Keratinocyte (primary cell): ENCODE results near the gene C10orf90. TPM values are rescaled to one million over a fixed set of nuclear protein-coding genes. Genes with fewer than 3 reads are reported as not detected.

Experiments used
- DNase-seq: peaks from one replicate; pipeline ENCODE4 v3.0.0-alpha.2; 2011; ENCODE audit warnings: low read depth, missing footprints, low spot score
- FAIRE-seq: peaks from 2 replicates; lab custom pipeline; 2011; peaks lifted over from hg19 to GRCh38; lab: Jason Lieb, UNC
- H2AFZ ChIP-seq: 2 replicates; pipeline ENCODE4 v1.6.0; 2012; ENCODE audit warnings: low read length, control low read depth, inconsistent platforms; ENCODE audit not compliant: control insufficient read depth
- H3K27ac ChIP-seq: 2 replicates; pipeline ENCODE4 v1.5.1; 2011; ENCODE audit warnings: low read length; ENCODE audit not compliant: control insufficient read depth, insufficient read depth
- H3K27me3 ChIP-seq: 3 replicates; pipeline ENCODE4 v1.6.0; 2011; ENCODE audit warnings: low read length; ENCODE audit not compliant: control insufficient read depth, insufficient read depth; ENCODE audit errors: extremely low read depth
- H3K36me3 ChIP-seq, 2 experiments: 2 replicates in 1 of 2; 3 replicates in 1 of 2; pipeline ENCODE4 v1.5.1; 2011; ENCODE audit warnings: low read length in 2 of 2, mild to moderate bottlenecking in 1 of 2; ENCODE audit not compliant: control insufficient read depth in 2 of 2, insufficient read depth in 2 of 2; ENCODE audit errors: extremely low read depth in 1 of 2
- H3K4me1 ChIP-seq: 3 replicates; pipeline ENCODE4 v1.5.1; 2011; ENCODE audit warnings: low read length; ENCODE audit not compliant: control insufficient read depth, insufficient read depth; ENCODE audit errors: extremely low read depth
- H3K4me2 ChIP-seq: 3 replicates; pipeline ENCODE4 v1.6.0; 2011; ENCODE audit warnings: low read depth, low read length; ENCODE audit not compliant: control insufficient read depth, insufficient read depth; ENCODE audit errors: extremely low read depth
- H3K4me3 ChIP-seq, 3 experiments: fragments of 200-600 bp in 1 of 3; sonication (generic) in 1 of 3; 2 replicates in 2 of 3; 3 replicates in 1 of 3; pipeline ENCODE4 v1.5.1; 2011 to 2016; ENCODE audit warnings: low read length in 3 of 3, mild to moderate bottlenecking in 3 of 3, control low read depth in 2 of 3, inconsistent platforms in 1 of 3, low read depth in 1 of 3, mixed read lengths in 1 of 3, mixed run types in 1 of 3, moderate library complexity in 1 of 3; ENCODE audit not compliant: control insufficient read depth in 2 of 3, insufficient read depth in 2 of 3; ENCODE audit errors: extremely low read depth in 1 of 3
- H3K79me2 ChIP-seq: 2 replicates; pipeline ENCODE4 v1.6.0; 2012; ENCODE audit warnings: low read length; ENCODE audit not compliant: control insufficient read depth, insufficient read depth
- H3K9ac ChIP-seq: 3 replicates; pipeline ENCODE4 v1.6.0; 2011; ENCODE audit warnings: low read length; ENCODE audit not compliant: control insufficient read depth, insufficient read depth; ENCODE audit errors: extremely low read depth
- H3K9me1 ChIP-seq: 3 replicates; pipeline ENCODE4 v1.6.0; 2011; ENCODE audit warnings: low read length; ENCODE audit not compliant: control insufficient read depth, insufficient read depth; ENCODE audit errors: extremely low read depth
- H3K9me3 ChIP-seq: 2 replicates; pipeline ENCODE4 v1.5.1; 2012; ENCODE audit warnings: low read depth, low read length; ENCODE audit not compliant: control insufficient read depth
- H4K20me1 ChIP-seq: 3 replicates; pipeline ENCODE4 v1.6.0; 2011; ENCODE audit warnings: low read length; ENCODE audit not compliant: control insufficient read depth, insufficient read depth; ENCODE audit errors: extremely low read depth
- EZH2 ChIP-seq: IDR thresholded peaks from one replicate; pipeline ENCODE4 v1.6.1; 2012; ENCODE audit warnings: inconsistent platforms, mild to moderate bottlenecking, low read length, moderate library complexity
- dilution Hi-C: fragments of 300-500 bp; cut with MboI; formaldehyde crosslinking; loops from one replicate; pipeline ENCODE4 v1.7.0; 2020; ENCODE audit warnings: low sequenced_read_pairs; ENCODE audit not compliant: extremely low pct_ligation_motif_present
- polyA plus RNA-seq, 5 experiments: library from polyadenylated mRNA; depleted of rRNA in 3 of 5; stranded (reverse) in 3 of 5; stranded (forward) in 1 of 5; unstranded in 1 of 5; fragments of >200 nt; gene quantifications; 1 replicate in 1 of 5; 2 replicates in 3 of 5; 3 replicates in 1 of 5; pipeline versions ENCODE4 v1.2.1 to v1.2.3, GENCODE V29; 2011 to 2012; ENCODE audit warnings: missing spikeins in 2 of 5, low read depth in 1 of 5, low replicate concordance in 1 of 5
- TF ChIP-seq, protein P1 (sequence below), 3 experiments: IDR thresholded peaks in 1 of 3; conservative IDR thresholded peaks in 1 of 3; optimal IDR thresholded peaks in 1 of 3; 2 replicates in 2 of 3; 3 replicates in 1 of 3; pipeline versions ENCODE3 to v1.5.1; 2011; ENCODE audit warnings: low read length in 3 of 3, mild to moderate bottlenecking in 3 of 3, moderate library complexity in 2 of 3, control low read depth in 1 of 3, inconsistent platforms in 1 of 3; ENCODE audit not compliant: insufficient read depth in 2 of 3; ENCODE audit errors: extremely low read depth in 1 of 3

Gene C10orf90
- polyA plus RNA-seq, 1 donor (not counting 4 experiments of a cell fraction or from before 2014, with no cell fraction given): not detected

DNA sequence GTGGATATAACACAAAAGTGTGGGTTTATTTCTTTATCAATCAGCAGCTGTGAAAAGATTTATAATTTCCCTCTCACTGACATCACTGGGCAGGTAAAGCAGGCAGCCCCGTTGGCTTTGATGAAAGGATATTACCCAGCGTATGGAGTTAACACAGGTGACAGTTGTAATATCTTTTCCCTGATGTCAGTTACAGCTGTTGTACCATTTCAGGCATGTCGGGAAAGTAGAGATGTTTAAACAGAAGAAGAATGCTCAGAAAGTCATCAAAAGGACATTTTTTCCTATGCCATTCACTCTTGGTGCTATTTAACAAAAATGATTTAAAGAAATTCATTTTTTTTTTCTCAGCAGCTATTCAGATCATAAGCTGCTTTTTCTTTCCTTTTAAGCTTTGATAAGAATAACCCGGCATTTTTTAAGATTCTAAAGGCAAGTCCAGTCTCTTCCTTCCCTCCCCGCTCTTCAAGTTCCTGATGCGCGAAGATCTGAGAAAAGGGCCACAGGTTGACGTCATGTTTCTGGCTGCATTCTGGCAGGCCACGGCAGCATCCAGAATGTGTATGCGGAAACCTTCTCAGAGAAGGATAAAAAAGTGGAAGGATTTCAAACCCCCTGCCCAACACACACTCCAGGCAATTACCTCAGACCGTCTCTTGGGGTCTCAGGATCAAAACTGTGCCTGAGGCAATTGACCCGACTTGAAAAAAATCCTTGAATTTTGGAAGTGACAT is 249.8 kb downstream of the C10orf90 start:
- FAIRE-seq: no peak
- Histone ChIP-seq H3K79me2 (no peaks in the 10 kb centered on the region), H3K27me3 (no peaks in the 10 kb centered on the region), H3K9ac (no peak overlapping the region), H3K4me1 (peaks cover 3% of the 10 kb centered on the region), H2AFZ (no peak overlapping the region), H3K9me3 (peaks cover 3% of the 10 kb centered on the region), H4K20me1 (no peaks in the 10 kb centered on the region), H3K27ac (no peak overlapping the region), H3K4me2 (no peak overlapping the region), H3K36me3 (no peaks in the 10 kb centered on the region), H3K4me3 (no peak overlapping the region), H3K9me1 (no peaks in the 10 kb centered on the region)
- DNase-seq: no peak
- TF ChIP-seq, protein P1, sequence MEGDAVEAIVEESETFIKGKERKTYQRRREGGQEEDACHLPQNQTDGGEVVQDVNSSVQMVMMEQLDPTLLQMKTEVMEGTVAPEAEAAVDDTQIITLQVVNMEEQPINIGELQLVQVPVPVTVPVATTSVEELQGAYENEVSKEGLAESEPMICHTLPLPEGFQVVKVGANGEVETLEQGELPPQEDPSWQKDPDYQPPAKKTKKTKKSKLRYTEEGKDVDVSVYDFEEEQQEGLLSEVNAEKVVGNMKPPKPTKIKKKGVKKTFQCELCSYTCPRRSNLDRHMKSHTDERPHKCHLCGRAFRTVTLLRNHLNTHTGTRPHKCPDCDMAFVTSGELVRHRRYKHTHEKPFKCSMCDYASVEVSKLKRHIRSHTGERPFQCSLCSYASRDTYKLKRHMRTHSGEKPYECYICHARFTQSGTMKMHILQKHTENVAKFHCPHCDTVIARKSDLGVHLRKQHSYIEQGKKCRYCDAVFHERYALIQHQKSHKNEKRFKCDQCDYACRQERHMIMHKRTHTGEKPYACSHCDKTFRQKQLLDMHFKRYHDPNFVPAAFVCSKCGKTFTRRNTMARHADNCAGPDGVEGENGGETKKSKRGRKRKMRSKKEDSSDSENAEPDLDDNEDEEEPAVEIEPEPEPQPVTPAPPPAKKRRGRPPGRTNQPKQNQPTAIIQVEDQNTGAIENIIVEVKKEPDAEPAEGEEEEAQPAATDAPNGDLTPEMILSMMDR (optimal IDR thresholded peaks at IDR 0.05 in 1 of 3, IDR thresholded peaks at IDR 0.05 in 1 of 3, conservative IDR thresholded peaks at IDR 0.05 in 1 of 3; ENCODE audit: extremely low read depth in 1 of 3, insufficient read depth in 2 of 3, low read length in 3 of 3): no peak
- no peak for TF ChIP-seq EZH2
- dilution Hi-C loops: no loop called here

DNA sequence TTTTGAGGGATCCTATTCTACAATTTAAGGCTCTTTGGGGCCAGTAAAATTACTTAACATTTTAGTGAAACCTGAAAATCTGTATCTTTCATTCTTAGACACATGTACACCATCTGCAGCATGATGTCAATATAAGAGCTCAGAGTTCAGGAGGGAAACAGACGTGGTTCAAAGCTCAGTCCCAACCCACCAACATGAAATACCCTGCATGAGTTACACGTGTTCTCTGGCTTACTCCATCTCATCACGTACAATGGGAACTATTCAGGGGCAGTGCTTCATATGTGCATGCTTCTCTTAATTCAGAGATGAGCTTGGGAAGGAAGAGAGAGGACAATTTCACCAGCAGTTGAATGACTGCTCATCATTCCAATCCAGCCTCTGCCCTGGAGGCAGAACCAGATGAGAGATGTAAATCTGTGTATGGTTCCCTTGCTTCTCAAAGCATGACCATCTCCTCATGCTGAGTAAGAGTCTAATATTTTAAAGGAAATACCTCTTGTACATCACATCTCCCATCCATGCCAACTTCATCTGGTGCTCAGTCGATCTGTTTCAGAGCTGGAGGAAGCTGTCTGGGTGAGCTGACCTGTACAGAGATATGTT is 253.2 kb downstream of the C10orf90 start:
- FAIRE-seq: no peak

More for the DNA sequence above, 253.2 kb downstream of the C10orf90 start:
- H3K9me1 ChIP-seq: no peaks in the 10 kb centered on the region
- H4K20me1 ChIP-seq: no peaks in the 10 kb centered on the region
- H3K4me2 ChIP-seq: no peak overlapping the region
- H3K27me3 ChIP-seq: no peaks in the 10 kb centered on the region
- H3K4me3 ChIP-seq: no peak overlapping the region
- peaks cover 3% of the 10 kb centered on the region for H3K4me1 ChIP-seq
- H2AFZ ChIP-seq: no peak overlapping the region
- no peak overlapping the region for H3K9ac ChIP-seq
- no peak for DNase-seq
- H3K27ac ChIP-seq: no peak overlapping the region
- no peaks in the 10 kb centered on the region for H3K36me3 ChIP-seq
- TF ChIP-seq, protein P1 (optimal IDR thresholded peaks at IDR 0.05 in 1 of 3, IDR thresholded peaks at IDR 0.05 in 1 of 3, conservative IDR thresholded peaks at IDR 0.05 in 1 of 3; ENCODE audit: extremely low read depth in 1 of 3, insufficient read depth in 2 of 3, low read length in 3 of 3): no peak
- TF ChIP-seq EZH2: no peak
- H3K9me3 ChIP-seq: no peaks in the 10 kb centered on the region
- H3K79me2 ChIP-seq: no peaks in the 10 kb centered on the region
- dilution Hi-C loops: no loop called here
